GM12878 (cell line): ENCODE results near the gene TBRG4. TPM values are rescaled to one million over a fixed set of nuclear protein-coding genes. Genes with fewer than 3 reads are reported as not detected.

Experiments used
- ATAC-seq: fragments of 200-7000 bp; cut with Tn5 transposase; 3 replicates; pipeline ENCODE4 v1.9.1; 2020; ENCODE audit warnings: mild to moderate bottlenecking, moderate library complexity
- BruUV-seq: library from RNA; stranded (reverse); fragments of 400-500 nt; replicated peaks from 2 replicates; lab custom pipeline; 2021; lab: Mats Ljungman, UMichigan
- CTCF ChIA-PET: fragments of 300-600 bp; sonication (Branson Sonifier 250); formaldehyde crosslinking; extraction: SDS; loops from one replicate; lab custom pipeline; 2021; ENCODE audit warnings: inconsistent platforms; lab: Yijun Ruan, JAX
- POLR2A ChIA-PET: fragments of 350-600 bp; formaldehyde crosslinking; extraction: SDS; loops from one replicate; lab custom pipeline; 2021; ENCODE audit warnings: inconsistent platforms; lab: Charles Lee
- RAD21 ChIA-PET: fragments of 300-600 bp; sonication (Branson Sonifier 250); formaldehyde crosslinking; loops from one replicate; lab custom pipeline; 2023; ENCODE audit warnings: antibody characterized with exemption; ENCODE audit not compliant: unreplicated experiment; lab: Charles Lee
- SMC1A ChIA-PET: fragments of 300-600 bp; sonication (Branson Sonifier 250); formaldehyde crosslinking; loops from one replicate; lab custom pipeline; 2023; ENCODE audit not compliant: unreplicated experiment, uncharacterized antibody; lab: Charles Lee
- DNase-seq: peaks from one replicate; pipeline ENCODE4 v3.0.0-alpha.2; 2011; ENCODE audit warnings: low read depth, low spot score
- FAIRE-seq: peaks from 3 replicates; lab custom pipeline; 2011; peaks lifted over from hg19 to GRCh38; lab: Jason Lieb, UNC
- H2AFZ ChIP-seq: 2 replicates; pipeline ENCODE4 v1.6.0; 2011; ENCODE audit warnings: low read depth, low read length, control low read depth; ENCODE audit not compliant: control insufficient read depth
- H3K27ac ChIP-seq: 2 replicates; pipeline ENCODE4 v1.5.1; 2011; ENCODE audit warnings: control low read depth; ENCODE audit not compliant: control insufficient read depth, insufficient read depth
- H3K27me3 ChIP-seq, 2 experiments: replicated peaks in 1 of 2; 2 replicates each; pipeline versions ENCODE4 v1.6.0 to v1.6.1; 2011; ENCODE audit warnings: low read length in 1 of 2; ENCODE audit not compliant: control insufficient read depth in 2 of 2, insufficient read depth in 2 of 2
- H3K36me3 ChIP-seq, 2 experiments: 2 replicates each; pipeline ENCODE4 v1.5.1; 2011; ENCODE audit warnings: low read length in 1 of 2; ENCODE audit not compliant: control insufficient read depth in 2 of 2, insufficient read depth in 2 of 2
- H3K4me1 ChIP-seq: 2 replicates; pipeline ENCODE4 v1.6.1; 2011; ENCODE audit warnings: mild to moderate bottlenecking, low read length, moderate library complexity, mixed read lengths; ENCODE audit not compliant: control insufficient read depth, insufficient read depth
- H3K4me2 ChIP-seq: 2 replicates; pipeline ENCODE4 v1.6.0; 2011; ENCODE audit warnings: control low read depth; ENCODE audit not compliant: control insufficient read depth, insufficient read depth
- H3K4me3 ChIP-seq: fragments of 200-600 bp; sonication (generic); 2 replicates; pipeline ENCODE4 v1.5.1; 2016
- H3K79me2 ChIP-seq: 2 replicates; pipeline ENCODE4 v1.6.0; 2011; ENCODE audit warnings: low read length; ENCODE audit not compliant: control insufficient read depth, insufficient read depth
- H3K9ac ChIP-seq: 2 replicates; pipeline ENCODE4 v1.8.0; 2011; ENCODE audit warnings: low read length, control low read depth, mixed read lengths; ENCODE audit not compliant: control insufficient read depth, insufficient read depth
- H3K9me3 ChIP-seq: replicated peaks from 3 replicates; pipeline ENCODE4 v1.5.1; 2011; ENCODE audit warnings: mild to moderate bottlenecking, low read length; ENCODE audit not compliant: control insufficient read depth, insufficient read depth
- H4K20me1 ChIP-seq: 2 replicates; pipeline ENCODE4 v1.6.0; 2011; ENCODE audit not compliant: control insufficient read depth, insufficient read depth
- CBFB ChIP-seq: IDR thresholded peaks from 2 replicates; pipeline ENCODE4 v1.6.1; 2016; ENCODE audit warnings: antibody characterized with exemption, low read depth
- CEBPZ ChIP-seq: fragments of 150-350 bp; IDR thresholded peaks from 2 replicates; pipeline ENCODE4 v1.6.1; 2016; ENCODE audit warnings: low read depth, low read length
- EGR1 ChIP-seq, 2 experiments: IDR thresholded peaks; 1 replicate in 1 of 2; 2 replicates in 1 of 2; pipeline ENCODE4 v1.6.1; 2011 to 2012; ENCODE audit warnings: low read depth in 2 of 2, low read length in 2 of 2, borderline replicate concordance in 1 of 2, mild to moderate bottlenecking in 1 of 2, moderate library complexity in 1 of 2
- ELK1 ChIP-seq: IDR thresholded peaks from 2 replicates; pipeline ENCODE4 v1.6.1; 2012; ENCODE audit warnings: low read depth, low read length, improper control_type of control experiment
- HSF1 ChIP-seq: fragments of 150-350 bp; IDR thresholded peaks from 2 replicates; pipeline ENCODE4 v1.6.1; 2014; ENCODE audit warnings: mild to moderate bottlenecking, low read depth, low read length
- IRF3 ChIP-seq: fragments of 450-650 bp; IDR thresholded peaks from 2 replicates; pipeline ENCODE4 v1.6.1; 2014; ENCODE audit warnings: mild to moderate bottlenecking
- MTA2 ChIP-seq: fragments of 450-650 bp; IDR thresholded peaks from 2 replicates; pipeline ENCODE4 v1.6.1; 2016; ENCODE audit warnings: low read depth, mild to moderate bottlenecking, moderate library complexity
- MYB ChIP-seq: fragments of 150-350 bp; IDR thresholded peaks from 2 replicates; pipeline ENCODE4 v1.6.1; 2014; ENCODE audit warnings: mild to moderate bottlenecking, low read depth, low read length, borderline replicate concordance
- PAX5 ChIP-seq: IDR thresholded peaks from 2 replicates; pipeline ENCODE4 v1.6.1; 2011; ENCODE audit warnings: low read depth, low read length, borderline replicate concordance
- POU2F2 ChIP-seq: IDR thresholded peaks from 3 replicates; pipeline ENCODE4 v1.6.1; 2011; ENCODE audit warnings: low read depth, mild to moderate bottlenecking, low read length, borderline replicate concordance
- RAD51 ChIP-seq: fragments of 450-650 bp; IDR thresholded peaks from 2 replicates; pipeline ENCODE4 v1.6.1; 2016; ENCODE audit warnings: moderate library complexity, mild to moderate bottlenecking, inconsistent platforms
- RBBP5 ChIP-seq: fragments of 200-600 bp; sonication (generic); conservative IDR thresholded peaks from 2 replicates; pipeline ENCODE4 v1.6.1; 2016
- RELA ChIP-seq: fragments of 450-650 bp; IDR thresholded peaks from 2 replicates; pipeline ENCODE4 v1.8.0; 2014; ENCODE audit warnings: borderline replicate concordance; ENCODE audit not compliant: partially characterized antibody
- SP1 ChIP-seq: IDR thresholded peaks from one replicate; pipeline ENCODE4 v1.6.1; 2011; ENCODE audit warnings: low read depth, low read length
- TCF7 ChIP-seq: IDR thresholded peaks from 2 replicates; pipeline ENCODE4 v1.6.1; 2014; ENCODE audit warnings: antibody characterized with exemption, borderline replicate concordance
- ZNF24 ChIP-seq: fragments of 450-650 bp; IDR thresholded peaks from 2 replicates; pipeline ENCODE4 v1.6.1; 2017; ENCODE audit warnings: antibody characterized with exemption, mild to moderate bottlenecking
- WGBS: methylation state at CpG from one replicate; pipeline ENCODE4 v1.1.6; 2016; ENCODE audit warnings: low lambda C conversion rate; ENCODE audit not compliant: insufficient replicate concordance, insufficient coverage; ENCODE audit errors: missing lambda C conversion rate; 5-methylcytosine and 5-hydroxymethylcytosine counted together
- in situ Hi-C: fragments of 300-500 bp; cut with MboI; formaldehyde crosslinking; loops from 9 replicates; pipeline ENCODE4 v1.14.3; 2018; ENCODE audit warnings: mixed read lengths
- intact Hi-C: fragments of 100-400 bp; cut with micrococcal nuclease; formaldehyde crosslinking; loops from one replicate; pipeline ENCODE4 v1.14.2; 2022; ENCODE audit not compliant: unreplicated experiment
- polyA plus RNA-seq, 11 experiments: library from polyadenylated mRNA; depleted of rRNA in 4 of 11; unstranded in 6 of 11; stranded (reverse) in 5 of 11; fragments of >200 nt; fragmentation: Nextera tagmentation in 4 of 11; fragmentation: Illumina TruSeq in 1 of 11; extraction: Ambion mirVana in 4 of 11; extraction: Trizol in 1 of 11; gene quantifications; 1 replicate in 1 of 11; 2 replicates in 10 of 11; pipeline versions ENCODE4 v1.2.1 to v1.2.3, GENCODE V29; 2011 to 2016; ENCODE audit warnings: inconsistent platforms in 2 of 11, missing spikeins in 2 of 11, low read depth in 1 of 11
- total RNA-seq, 4 experiments: library from RNA; depleted of rRNA in 3 of 4; stranded (reverse); fragments of >200 nt in 3 of 4; fragmentation: Illumina TruSeq in 1 of 4; extraction: Trizol in 1 of 4; gene quantifications; 2 replicates each; pipeline versions ENCODE4 v1.2.1 to v1.2.3, GENCODE V29; 2013 to 2021

The TBRG4 gene
- total and polyA plus RNA-seq, 10 of the 15 experiments (the other 5 are each of a cell fraction or from before 2014, with no cell fraction given), result 8.4 to 130 (median 118) TPM

- Histone ChIP-seq H3K79me2 (no peaks in the 10 kb centered on the region), H4K20me1 (no peaks in the 10 kb centered on the region), H3K4me3 (no peak overlapping the region), H3K27me3 (no peaks in the 10 kb centered on the region), H3K4me2 (no peak overlapping the region), H3K4me1 (peaks cover 5% of the 10 kb centered on the region), H3K27ac (no peak overlapping the region), H2AFZ (no peak overlapping the region), H3K9me3 (no peaks in the 10 kb centered on the region), H3K9ac (no peak overlapping the region), H3K36me3 (no peaks in the 10 kb centered on the region)
- ChIA-PET POLR2A (no interaction called here), CTCF (interaction anchor here (1.2 to 1.6 kb wide), 2 partner anchors 9 to 539 kb away, joined by 3 to 5 read pairs; no protein-coding TSS in a partner anchor), SMC1A (interaction anchor here (1.1 kb wide), 1 partner anchor 154 kb away, joined by 3 read pairs; no protein-coding TSS in a partner anchor), RAD21 (interaction anchor here (0.9 to 1.8 kb wide), 3 partner anchors 9 to 270 kb away, joined by 3 to 7 read pairs (median 5); no protein-coding TSS in a partner anchor)
- DNase-seq (no peak), ATAC-seq (no peak), FAIRE-seq (no peak)
- in situ Hi-C loops (no loop called here), intact Hi-C loops (no loop called here)
- no TSS peak for BruUV-seq
- WGBS, result 70% methylated on average over 6 of the region's 6 CpGs
- TF ChIP-seq PAX5, result no peak
- TF ChIP-seq POU2F2, result no peak
- TF ChIP-seq ELK1, result no peak
- TF ChIP-seq RELA, result no peak
- TF ChIP-seq RBBP5, result no peak
- no peak for TF ChIP-seq HSF1
- no peak for TF ChIP-seq MYB
- no peak for TF ChIP-seq ZNF24
- TF ChIP-seq CBFB, result no peak
- no peak for TF ChIP-seq RAD51
- TF ChIP-seq EGR1 (IDR thresholded peaks at IDR 0.05; ENCODE audit: borderline replicate concordance in 1 of 2, low read depth in 2 of 2, low read length in 2 of 2), result no peak
- TF ChIP-seq SP1, result no peak
- TF ChIP-seq IRF3, result no peak
- TF ChIP-seq CEBPZ, result no peak
- TF ChIP-seq TCF7, result no peak
- no peak for TF ChIP-seq MTA2
These were observed 15.4 kb upstream of the TBRG4 start for GRCh38 chr7:45126920-45127319.
